HepG2 (cell line): ENCODE data around the gene CHID1. TPM values are rescaled to one million over a fixed set of nuclear protein-coding genes. Genes with fewer than 3 reads are reported as not detected.

Source experiments
- ARID3A ChIP-seq: IDR thresholded peaks from 2 replicates; pipeline ENCODE4 v1.6.1; 2012; ENCODE audit warnings: low read depth, low read length, improper control_type of control experiment
- ARNT ChIP-seq: fragments of 450-650 bp; IDR thresholded peaks from 2 replicates; pipeline ENCODE4 v1.6.1; 2017
- ATF7-NPFF ChIP-seq: sonication (generic); formaldehyde crosslinking; IDR thresholded peaks from 2 replicates; pipeline ENCODE4 v1.8.1; 2023; ENCODE audit warnings: mild to moderate bottlenecking, low read depth, missing genetic modification reagents, moderate library complexity
- CSRNP1 ChIP-seq: sonication (generic); formaldehyde crosslinking; IDR thresholded peaks from 2 replicates; pipeline ENCODE4 v1.8.1; 2023; ENCODE audit warnings: mild to moderate bottlenecking, missing genetic modification reagents
- HNF1A ChIP-seq, 2 experiments: sonication (generic) in 1 of 2; formaldehyde crosslinking in 1 of 2; IDR thresholded peaks; 2 replicates each; pipeline versions ENCODE4 v1.4.0 to v1.6.1; 2016 to 2020; ENCODE audit warnings: borderline replicate concordance in 1 of 2, low read depth in 1 of 2, mild to moderate bottlenecking in 1 of 2, missing genetic modification reagents in 1 of 2
- HNRNPLL ChIP-seq: fragments of 200-400 bp; formaldehyde crosslinking; IDR thresholded peaks from 2 replicates; pipeline ENCODE4 v1.6.1; 2017; ENCODE audit warnings: mild to moderate bottlenecking, low read depth, low read length; ENCODE audit not compliant: poor library complexity, severe bottlenecking
- LBX2 ChIP-seq: sonication (generic); formaldehyde crosslinking; IDR thresholded peaks from 2 replicates; pipeline ENCODE4 v1.5.0; 2020; ENCODE audit warnings: missing genetic modification reagents, mild to moderate bottlenecking, borderline replicate concordance
- NR0B2 ChIP-seq: sonication (generic); formaldehyde crosslinking; IDR thresholded peaks from 2 replicates; pipeline ENCODE4 v1.4.0; 2020; ENCODE audit warnings: mild to moderate bottlenecking, missing genetic modification reagents
- NR2F2 ChIP-seq: IDR thresholded peaks from 2 replicates; pipeline ENCODE4 v1.6.1; 2012; ENCODE audit warnings: low read depth, inconsistent platforms, borderline replicate concordance
- PHF21A ChIP-seq: sonication (generic); formaldehyde crosslinking; IDR thresholded peaks from 2 replicates; pipeline ENCODE4 v1.5.0; 2020; ENCODE audit warnings: mild to moderate bottlenecking, missing genetic modification reagents
- RORA ChIP-seq: sonication (generic); formaldehyde crosslinking; IDR thresholded peaks from 2 replicates; pipeline ENCODE4 v1.5.0; 2020; ENCODE audit warnings: mild to moderate bottlenecking, missing genetic modification reagents, moderate library complexity
- ZNF605 ChIP-seq: sonication (generic); formaldehyde crosslinking; IDR thresholded peaks from 2 replicates; pipeline ENCODE4 v1.8.0; 2022; ENCODE audit warnings: mild to moderate bottlenecking, missing genetic modification reagents
- polyA plus RNA-seq, 8 experiments: library from polyadenylated mRNA; depleted of rRNA in 3 of 8; stranded (reverse) in 7 of 8; unstranded in 1 of 8; fragments of >200 nt; fragmentation: Illumina TruSeq in 4 of 8; extraction: Trizol in 4 of 8; gene quantifications; 2 replicates each; pipeline versions ENCODE4 v1.2.1 to v1.2.3, GENCODE V29; 2011 to 2016; ENCODE audit warnings: low read depth in 4 of 8, missing spikeins in 1 of 8, mixed read lengths in 1 of 8; ENCODE audit not compliant: insufficient read depth in 1 of 8
- total RNA-seq, 5 experiments: library from RNA; depleted of rRNA; stranded (reverse); fragments of >200 nt; fragmentation: Illumina TruSeq; extraction: Trizol; gene quantifications; 2 replicates each; pipeline ENCODE4 v1.2.3, GENCODE V29; 2016; ENCODE audit warnings: low read depth in 1 of 5

Gene CHID1
- total and polyA plus RNA-seq, 2 of the 13 experiments (the other 11 are each of a cell fraction or from before 2014, with no cell fraction given): 65.1 to 93.6 TPM

GRCh38 chr11:819129-819931 lies 91.3 kb downstream of the CHID1 start (continued):
- TF ChIP-seq CSRNP1 (peak; percentile 54; the same call in 1 of the 2 replicates), ZNF605 (CRISPR knock-in tag) (peak; percentile 7; the same call in 1 of the 2 replicates), ARID3A (no peak), ATF7-NPFF (CRISPR knock-in tag) (peak; percentile 81; the same call in 1 of the 2 replicates), NR2F2 (peak; percentile 20; the same call in 1 of the 2 replicates), HNRNPLL (peak; percentile 82), NR0B2 (CRISPR knock-in tag) (no peak; the same call in 1 of the 2 replicates), PHF21A (CRISPR knock-in tag) (peak; percentile 6; the same call in 1 of the 2 replicates), ARNT (no peak), LBX2 (0 out of 2 replicates have a peak, but pooled peaks have one; percentile 23), HNF1A (IDR thresholded peaks at IDR 0.05; ENCODE audit: low read depth) (no peak), HNF1A (CRISPR knock-in tag; IDR thresholded peaks at IDR 0.05; ENCODE audit: borderline replicate concordance) (peak; percentile 26; the same call in 1 of the 2 replicates), RORA (CRISPR knock-in tag) (no peak)
